HepG2 (cell line): ENCODE data around the gene ESAM. TPM values are rescaled to one million over a fixed set of nuclear protein-coding genes. Genes with fewer than 3 reads are reported as not detected.

Experiments used
- E2F2 ChIP-seq: sonication (generic); formaldehyde crosslinking; IDR thresholded peaks from 2 replicates; pipeline ENCODE4 v1.4.0; 2020; ENCODE audit warnings: missing genetic modification reagents, borderline replicate concordance
- FOXK1 ChIP-seq: sonication (generic); formaldehyde crosslinking; IDR thresholded peaks from 2 replicates; pipeline ENCODE4 v1.4.0; 2020; ENCODE audit warnings: low read depth, missing genetic modification reagents, borderline replicate concordance
- GABPB1 ChIP-seq: IDR thresholded peaks from 2 replicates; pipeline ENCODE4 v1.6.1; 2016; ENCODE audit warnings: mild to moderate bottlenecking, missing genetic modification reagents, moderate library complexity, missing compliant biosample characterization
- GZF1 ChIP-seq: sonication (generic); formaldehyde crosslinking; IDR thresholded peaks from 2 replicates; pipeline ENCODE4 v1.5.1; 2020; ENCODE audit warnings: mild to moderate bottlenecking, missing genetic modification reagents
- HES4 ChIP-seq: sonication (generic); formaldehyde crosslinking; IDR thresholded peaks from 2 replicates; pipeline ENCODE4 v1.9.0; 2021; ENCODE audit warnings: mild to moderate bottlenecking, missing genetic modification reagents, borderline replicate concordance
- ONECUT2 ChIP-seq: sonication (generic); formaldehyde crosslinking; IDR thresholded peaks from 2 replicates; pipeline ENCODE4 v1.4.0; 2020; ENCODE audit warnings: missing genetic modification reagents
- PHF21A ChIP-seq: sonication (generic); formaldehyde crosslinking; IDR thresholded peaks from 2 replicates; pipeline ENCODE4 v1.5.0; 2020; ENCODE audit warnings: mild to moderate bottlenecking, missing genetic modification reagents
- RARA ChIP-seq: IDR thresholded peaks from 2 replicates; pipeline ENCODE4 v1.6.1; 2016; ENCODE audit warnings: missing genetic modification reagents, missing compliant biosample characterization
- TERF1 ChIP-seq: sonication (generic); formaldehyde crosslinking; IDR thresholded peaks from 2 replicates; pipeline ENCODE4 v1.8.0; 2022; ENCODE audit warnings: mild to moderate bottlenecking, missing genetic modification reagents, moderate library complexity
- ZBTB10 ChIP-seq: sonication (generic); formaldehyde crosslinking; IDR thresholded peaks from 2 replicates; pipeline ENCODE4 v1.4.0; 2020; ENCODE audit warnings: missing genetic modification reagents, borderline replicate concordance
- ZBTB44 ChIP-seq: sonication (generic); formaldehyde crosslinking; IDR thresholded peaks from 2 replicates; pipeline ENCODE4 v1.4.0; 2020; ENCODE audit warnings: missing genetic modification reagents
- ZFP41 ChIP-seq: sonication (generic); formaldehyde crosslinking; IDR thresholded peaks from 2 replicates; pipeline ENCODE4 v1.4.0; 2020; ENCODE audit warnings: mild to moderate bottlenecking, missing genetic modification reagents, borderline replicate concordance
- ZNF224 ChIP-seq: sonication (generic); formaldehyde crosslinking; IDR thresholded peaks from 2 replicates; pipeline ENCODE4 v1.5.0; 2020; ENCODE audit warnings: mild to moderate bottlenecking, missing genetic modification reagents
- ZNF343 ChIP-seq: sonication (generic); formaldehyde crosslinking; IDR thresholded peaks from 2 replicates; pipeline ENCODE4 v1.4.0; 2020; ENCODE audit warnings: mild to moderate bottlenecking, missing genetic modification reagents
- ZNF547 ChIP-seq: sonication (generic); formaldehyde crosslinking; IDR thresholded peaks from 2 replicates; pipeline ENCODE4 v1.5.1; 2020; ENCODE audit warnings: mild to moderate bottlenecking, missing genetic modification reagents
- ZNF670 ChIP-seq: sonication (generic); formaldehyde crosslinking; IDR thresholded peaks from 2 replicates; pipeline ENCODE4 v1.8.0; 2022; ENCODE audit warnings: mild to moderate bottlenecking, missing genetic modification reagents, borderline replicate concordance
- ZNF770 ChIP-seq: sonication (generic); formaldehyde crosslinking; IDR thresholded peaks from 2 replicates; pipeline ENCODE4 v1.5.0; 2020; ENCODE audit warnings: mild to moderate bottlenecking, missing genetic modification reagents
- polyA plus RNA-seq, 8 experiments: library from polyadenylated mRNA; depleted of rRNA in 3 of 8; stranded (reverse) in 7 of 8; unstranded in 1 of 8; fragments of >200 nt; fragmentation: Illumina TruSeq in 4 of 8; extraction: Trizol in 4 of 8; gene quantifications; 2 replicates each; pipeline versions ENCODE4 v1.2.1 to v1.2.3, GENCODE V29; 2011 to 2016; ENCODE audit warnings: low read depth in 4 of 8, missing spikeins in 1 of 8, mixed read lengths in 1 of 8; ENCODE audit not compliant: insufficient read depth in 1 of 8
- total RNA-seq, 5 experiments: library from RNA; depleted of rRNA; stranded (reverse); fragments of >200 nt; fragmentation: Illumina TruSeq; extraction: Trizol; gene quantifications; 2 replicates each; pipeline ENCODE4 v1.2.3, GENCODE V29; 2016; ENCODE audit warnings: low read depth in 1 of 5

ESAM gene
- total and polyA plus RNA-seq, 2 of the 13 experiments (the other 11 are each of a cell fraction or from before 2014, with no cell fraction given): 1.2 to 6.8 TPM

- TF ChIP-seq PHF21A (CRISPR knock-in tag) (0 out of 2 replicates have a peak, but pooled peaks have one; percentile 18), ZNF547 (CRISPR knock-in tag) (peak; percentile 66; the same call in 1 of the 2 replicates), RARA (CRISPR knock-in tag) (peak; percentile 30; the same call in 1 of the 2 replicates), ZNF224 (0 out of 2 replicates have a peak, but pooled peaks have one; percentile 58), ZNF670 (CRISPR knock-in tag) (0 out of 2 replicates have a peak, but pooled peaks have one; percentile 61), ZNF343 (CRISPR knock-in tag) (peak; percentile 15; the same call in 1 of the 2 replicates), ZBTB10 (CRISPR knock-in tag) (peak; percentile 53; the same call in 1 of the 2 replicates), FOXK1 (CRISPR knock-in tag) (0 out of 2 replicates have a peak, but pooled peaks have one; percentile 17), ONECUT2 (no peak), ZNF770 (CRISPR knock-in tag) (no peak), GZF1 (CRISPR knock-in tag) (0 out of 2 replicates have a peak, but pooled peaks have one; percentile 55), TERF1 (0 out of 2 replicates have a peak, but pooled peaks have one; percentile 28), ZBTB44 (CRISPR knock-in tag) (peak; percentile 58; the same call in 1 of the 2 replicates), E2F2 (CRISPR knock-in tag) (no peak), ZFP41 (0 out of 2 replicates have a peak, but pooled peaks have one; percentile 22), GABPB1 (CRISPR knock-in tag) (peak; percentile 77), HES4 (CRISPR knock-in tag) (0 out of 2 replicates have a peak, but pooled peaks have one; percentile 22)
Observed at GRCh38 chr11:124759266-124760204, 2.6 kb downstream of the ESAM start (continued).
